Measurements from ENCODE around the gene HIPK2. TPM values are rescaled to one million over a fixed set of nuclear protein-coding genes. Genes with fewer than 3 reads are reported as not detected.

Gene HIPK2
- polyA plus RNA-seq, 2 of the 4 experiments (the other 2 are of a cell fraction) = 11.3 to 12.1 TPM

DNA sequence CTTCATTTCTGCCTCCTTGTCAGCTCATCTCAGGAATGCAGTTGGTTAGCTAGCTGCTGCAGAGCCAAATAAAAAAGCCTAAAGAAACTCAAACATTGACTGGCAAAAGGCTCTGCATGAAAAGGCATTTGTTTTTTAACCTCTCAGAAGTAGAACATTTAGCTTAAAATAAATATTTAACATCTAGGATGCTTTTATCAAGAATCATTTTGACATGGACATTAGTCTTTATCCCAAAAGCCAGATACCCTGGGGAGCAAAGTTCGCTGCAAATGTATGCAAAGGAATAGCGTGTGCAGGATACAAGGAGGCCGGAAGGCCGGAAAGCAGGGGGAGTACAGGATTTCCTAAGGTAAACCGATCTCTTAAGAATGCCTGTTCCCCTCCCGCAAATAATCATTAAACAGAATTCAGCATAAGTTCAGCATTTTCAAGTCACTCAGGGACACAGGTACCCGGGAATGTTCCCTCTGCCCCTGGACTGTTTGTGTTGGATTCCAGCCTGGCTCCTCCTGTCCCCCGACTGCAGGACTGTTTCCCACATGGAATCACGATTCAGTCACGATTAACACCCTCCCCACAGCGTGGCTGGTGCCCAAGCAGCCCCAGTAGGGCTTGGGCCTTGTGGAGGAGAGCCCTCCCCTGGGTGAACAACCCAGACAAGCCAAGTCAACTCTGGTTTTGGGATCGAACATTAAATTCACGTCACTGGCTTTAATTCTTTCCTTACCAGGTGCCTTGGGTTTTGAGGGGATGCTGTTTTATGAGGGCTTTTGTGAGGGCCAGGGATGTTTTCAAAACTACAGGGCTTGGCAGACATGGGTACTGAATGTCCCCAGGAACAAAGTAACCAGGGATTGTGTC lies 97.8 kb downstream of the HIPK2 start:
- Histone ChIP-seq H3K4me3 (no peak overlapping the region; the same call in 2 of the 3 replicates), H3K27ac (peak overlapping the region; percentile 79 to 97), H3K9me3 (0 out of 3 replicates have a peak, but pooled peaks cover 3% of the 10 kb centered on the region), H3K4me2 (peak overlapping the region; percentile 72), H3K4me1 (peaks cover 64% of the 10 kb centered on the region)
- ChIA-PET POLR2A (interaction anchor here (0.6 to 1.0 kb wide), 2 partner anchors 91 to 383 kb away, joined by 3 to 4 read pairs; partner anchors contain the start of gene PARP12), CTCF (interaction anchor here (0.8 to 1.1 kb wide), 5 partner anchors 34 to 322 kb away, joined by 3 to 8 read pairs (median 4); no protein-coding TSS in a partner anchor)
- 4% methylated on average over 13 of the region's 13 CpGs for WGBS (ENCODE audit: missing lambda C conversion rate)
- DNase-seq (ENCODE audit: low read depth in 1 of 2, low spot score in 1 of 2) (peak; percentile 59 to 87), FAIRE-seq (no peak), ATAC-seq (peak; percentile 59 to 75)
- TF ChIP-seq CEBPB (IDR thresholded peaks at IDR 0.05) (no peak), RAD21 (conservative IDR thresholded peaks at IDR 0.05 in 1 of 2, IDR thresholded peaks at IDR 0.05 in 1 of 2) (peak in 1 of 2 experiments; percentile 27; a peak in 1 of 5 replicates), FOSL2 (IDR thresholded peaks at IDR 0.05) (0 out of 2 replicates have a peak, but pooled peaks have one; percentile 9), FOSL2 (CRISPR knock-in tag; IDR thresholded peaks at IDR 0.05) (peak; percentile 14; the same call in 1 of the 2 replicates), RCOR1 (IDR thresholded peaks at IDR 0.05; ENCODE audit: low read depth, low read length) (no peak), ZNF302 (CRISPR knock-in tag; IDR thresholded peaks at IDR 0.05) (no peak), JUNB (IDR thresholded peaks at IDR 0.05) (0 out of 2 replicates have a peak, but pooled peaks have one; percentile 19), ZC3H11A (IDR thresholded peaks at IDR 0.05) (no peak), FOSB (CRISPR knock-in tag; IDR thresholded peaks at IDR 0.05) (no peak), FOXS1 (CRISPR knock-in tag; IDR thresholded peaks at IDR 0.05) (0 out of 2 replicates have a peak, but pooled peaks have one; percentile 2), HEYL (CRISPR knock-in tag; IDR thresholded peaks at IDR 0.05) (0 out of 2 replicates have a peak, but pooled peaks have one; percentile 58), ESRRA (IDR thresholded peaks at IDR 0.05; ENCODE audit: borderline replicate concordance, low read length) (no peak), CBX8 (IDR thresholded peaks at IDR 0.05) (no peak), EHF (CRISPR knock-in tag; IDR thresholded peaks at IDR 0.05) (no peak), PHF8 (IDR thresholded peaks at IDR 0.05; ENCODE audit: borderline replicate concordance, low read depth) (no peak), HOXB13 (CRISPR knock-in tag; IDR thresholded peaks at IDR 0.05; ENCODE audit: low read depth) (peak; percentile 74; the same call in 1 of the 2 replicates), HOXB5 (CRISPR knock-in tag; IDR thresholded peaks at IDR 0.05) (no peak), JUN (IDR thresholded peaks at IDR 0.05) (peak; percentile 80), TP53 (CRISPR knock-in tag; IDR thresholded peaks at IDR 0.05) (no peak), HOXA7 (CRISPR knock-in tag; IDR thresholded peaks at IDR 0.05) (no peak), HDAC2 (IDR thresholded peaks at IDR 0.05) (no peak), RNF2 (IDR thresholded peaks at IDR 0.05; ENCODE audit: borderline replicate concordance, low read depth) (no peak), TFCP2L1 (CRISPR knock-in tag; IDR thresholded peaks at IDR 0.05) (no peak), BHLHE40 (IDR thresholded peaks at IDR 0.05; ENCODE audit: low read depth, low read length) (no peak), POLR2AphosphoS2 (conservative IDR thresholded peaks at IDR 0.05; ENCODE audit: low read length) (no peak), SMC3 (IDR thresholded peaks at IDR 0.05) (no peak), SREBF2 (IDR thresholded peaks at IDR 0.05) (no peak), GATA3 (IDR thresholded peaks at IDR 0.05; ENCODE audit: borderline replicate concordance) (peak; percentile 48; the same call in 1 of the 2 replicates), CBX2 (IDR thresholded peaks at IDR 0.05; ENCODE audit: borderline replicate concordance, low read depth) (no peak), RARB (CRISPR knock-in tag; IDR thresholded peaks at IDR 0.05) (no peak), EP300 (IDR thresholded peaks at IDR 0.05) (peak; percentile 56 to 86; a peak in 3 of 5 replicates)
- TF ChIP-seq, protein P1, sequence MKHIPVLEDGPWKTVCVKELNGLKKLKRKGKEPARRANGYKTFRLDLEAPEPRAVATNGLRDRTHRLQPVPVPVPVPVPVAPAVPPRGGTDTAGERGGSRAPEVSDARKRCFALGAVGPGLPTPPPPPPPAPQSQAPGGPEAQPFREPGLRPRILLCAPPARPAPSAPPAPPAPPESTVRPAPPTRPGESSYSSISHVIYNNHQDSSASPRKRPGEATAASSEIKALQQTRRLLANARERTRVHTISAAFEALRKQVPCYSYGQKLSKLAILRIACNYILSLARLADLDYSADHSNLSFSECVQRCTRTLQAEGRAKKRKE (CRISPR knock-in tag; IDR thresholded peaks at IDR 0.05; ENCODE audit: low read depth) = no peak; the same call in 1 of the 2 replicates
- TF ChIP-seq, protein P2, sequence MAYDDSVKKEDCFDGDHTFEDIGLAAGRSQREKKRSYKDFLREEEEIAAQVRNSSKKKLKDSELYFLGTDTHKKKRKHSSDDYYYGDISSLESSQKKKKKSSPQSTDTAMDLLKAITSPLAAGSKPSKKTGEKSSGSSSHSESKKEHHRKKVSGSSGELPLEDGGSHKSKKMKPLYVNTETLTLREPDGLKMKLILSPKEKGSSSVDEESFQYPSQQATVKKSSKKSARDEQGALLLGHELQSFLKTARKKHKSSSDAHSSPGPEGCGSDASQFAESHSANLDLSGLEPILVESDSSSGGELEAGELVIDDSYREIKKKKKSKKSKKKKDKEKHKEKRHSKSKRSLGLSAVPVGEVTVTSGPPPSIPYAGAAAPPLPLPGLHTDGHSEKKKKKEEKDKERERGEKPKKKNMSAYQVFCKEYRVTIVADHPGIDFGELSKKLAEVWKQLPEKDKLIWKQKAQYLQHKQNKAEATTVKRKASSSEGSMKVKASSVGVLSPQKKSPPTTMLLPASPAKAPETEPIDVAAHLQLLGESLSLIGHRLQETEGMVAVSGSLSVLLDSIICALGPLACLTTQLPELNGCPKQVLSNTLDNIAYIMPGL (CRISPR knock-in tag; IDR thresholded peaks at IDR 0.05; ENCODE audit: borderline replicate concordance) = no peak
- TF ChIP-seq, protein P3, sequence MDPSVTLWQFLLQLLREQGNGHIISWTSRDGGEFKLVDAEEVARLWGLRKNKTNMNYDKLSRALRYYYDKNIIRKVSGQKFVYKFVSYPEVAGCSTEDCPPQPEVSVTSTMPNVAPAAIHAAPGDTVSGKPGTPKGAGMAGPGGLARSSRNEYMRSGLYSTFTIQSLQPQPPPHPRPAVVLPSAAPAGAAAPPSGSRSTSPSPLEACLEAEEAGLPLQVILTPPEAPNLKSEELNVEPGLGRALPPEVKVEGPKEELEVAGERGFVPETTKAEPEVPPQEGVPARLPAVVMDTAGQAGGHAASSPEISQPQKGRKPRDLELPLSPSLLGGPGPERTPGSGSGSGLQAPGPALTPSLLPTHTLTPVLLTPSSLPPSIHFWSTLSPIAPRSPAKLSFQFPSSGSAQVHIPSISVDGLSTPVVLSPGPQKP (IDR thresholded peaks at IDR 0.05; ENCODE audit: low read depth, low read length) = no peak
- TF ChIP-seq, protein P4, sequence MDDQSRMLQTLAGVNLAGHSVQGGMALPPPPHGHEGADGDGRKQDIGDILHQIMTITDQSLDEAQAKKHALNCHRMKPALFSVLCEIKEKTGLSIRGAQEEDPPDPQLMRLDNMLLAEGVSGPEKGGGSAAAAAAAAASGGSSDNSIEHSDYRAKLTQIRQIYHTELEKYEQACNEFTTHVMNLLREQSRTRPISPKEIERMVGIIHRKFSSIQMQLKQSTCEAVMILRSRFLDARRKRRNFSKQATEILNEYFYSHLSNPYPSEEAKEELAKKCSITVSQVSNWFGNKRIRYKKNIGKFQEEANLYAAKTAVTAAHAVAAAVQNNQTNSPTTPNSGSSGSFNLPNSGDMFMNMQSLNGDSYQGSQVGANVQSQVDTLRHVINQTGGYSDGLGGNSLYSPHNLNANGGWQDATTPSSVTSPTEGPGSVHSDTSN (IDR thresholded peaks at IDR 0.05) = no peak
- TF ChIP-seq, protein P5, sequence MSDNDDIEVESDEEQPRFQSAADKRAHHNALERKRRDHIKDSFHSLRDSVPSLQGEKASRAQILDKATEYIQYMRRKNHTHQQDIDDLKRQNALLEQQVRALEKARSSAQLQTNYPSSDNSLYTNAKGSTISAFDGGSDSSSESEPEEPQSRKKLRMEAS (IDR thresholded peaks at IDR 0.05) = peak; percentile 53; the same call in 1 of the 2 replicates

Measured in A549 (cell line).